GM19452 (cell line): Measurements from ENCODE around the gene HTRA2.

Source experiments
- ATAC-seq: cut with Tn5 transposase; IDR thresholded peaks from one replicate; pipeline ENCODE4 v1.9.1; 2021; ENCODE audit not compliant: unreplicated experiment

HTRA2 gene

GRCh38 chr2:74499940-74500577 lies 29.7 kb upstream of the HTRA2 start:
- no peak for ATAC-seq

- ATAC-seq, result no peak
These were observed 29.2 kb upstream of the HTRA2 start for GRCh38 chr2:74500578-74500946.

- no peak for ATAC-seq
These were observed 28.2 kb upstream of the HTRA2 start for GRCh38 chr2:74501335-74502071.

- ATAC-seq, result no peak
These were observed 27.5 kb upstream of the HTRA2 start for GRCh38 chr2:74502147-74502719.

GRCh38 chr2:74502720-74503505 lies 26.8 kb upstream of the HTRA2 start:
- peak; percentile 50 for ATAC-seq

GRCh38 chr2:74503506-74504475 lies 25.9 kb upstream of the HTRA2 start:
- no peak for ATAC-seq

GRCh38 chr2:74504591-74504990 lies 25.1 kb upstream of the HTRA2 start:
- ATAC-seq, result no peak

GRCh38 chr2:74505448-74506246 lies 24.1 kb upstream of the HTRA2 start:
- ATAC-seq, result no peak

- peak; percentile 86 for ATAC-seq
These were observed 22.4 kb upstream of the HTRA2 start, which contains the start of gene PCGF1 for GRCh38 chr2:74507145-74507925. Gene PCGF1, minus strand, starts transcription at chr2:74507695. Its CDS starts 27 bp downstream, at chr2:74507668.

GRCh38 chr2:74507926-74508520 lies 21.7 kb upstream of the HTRA2 start:
- ATAC-seq, result no peak

- ATAC-seq, result no peak
These were observed 19.5 kb upstream of the HTRA2 start for GRCh38 chr2:74510272-74510671.

GRCh38 chr2:74511104-74511989 lies 18.4 kb upstream of the HTRA2 start:
- no peak for ATAC-seq

- no peak for ATAC-seq
These were observed 16.8 kb upstream of the HTRA2 start for GRCh38 chr2:74512744-74513604.

GRCh38 chr2:74513605-74514367 lies 15.9 kb upstream of the HTRA2 start:
- no peak for ATAC-seq

GRCh38 chr2:74514368-74515270 lies 15.1 kb upstream of the HTRA2 start, which contains the start of gene TLX2:
Gene TLX2, plus strand, starts transcription at chr2:74514450. Its CDS starts 357 bp downstream, at chr2:74514807.
- ATAC-seq, result no peak
